Bronchial epithelial cell (primary cell): ENCODE results near the gene ASAP2. TPM values are rescaled to one million over a fixed set of nuclear protein-coding genes. Genes with fewer than 3 reads are reported as not detected.

ENCODE experiments used
- DNase-seq: peaks from one replicate; pipeline ENCODE4 v3.0.0-alpha.2; 2010; ENCODE audit warnings: low read depth
- FAIRE-seq: peaks from 2 replicates; lab custom pipeline; 2011; peaks lifted over from hg19 to GRCh38; lab: Jason Lieb, UNC
- H3K27me3 ChIP-seq: 2 replicates; pipeline ENCODE4 v1.5.1; 2011; ENCODE audit warnings: low read length; ENCODE audit not compliant: control insufficient read depth, insufficient read depth
- H3K36me3 ChIP-seq: 2 replicates; pipeline ENCODE4 v1.5.1; 2011; ENCODE audit warnings: low read length; ENCODE audit not compliant: control insufficient read depth, insufficient read depth
- H3K4me3 ChIP-seq: 2 replicates; pipeline ENCODE4 v1.5.1; 2011; ENCODE audit warnings: mild to moderate bottlenecking, low read depth, low read length, control low read depth
- CTCF ChIP-seq: IDR thresholded peaks from 2 replicates; pipeline ENCODE4 v1.5.1; 2011; ENCODE audit warnings: mild to moderate bottlenecking, moderate library complexity, low read length, control low read depth, inconsistent platforms; ENCODE audit not compliant: insufficient read depth, severe bottlenecking
- total RNA-seq: library from RNA; depleted of rRNA; stranded (reverse); fragments of >200 nt; gene quantifications from 2 replicates; pipeline ENCODE4 v1.2.1, GENCODE V29; 2014

Gene ASAP2
- total RNA-seq, 1 donor from 2014 or later, result 25.5 TPM

GRCh38 chr2:9269295-9269694, 62.7 kb downstream of the ASAP2 start:
- Histone ChIP-seq H3K27me3 (no peaks in the 10 kb centered on the region), H3K4me3 (no peak overlapping the region), H3K36me3 (peaks cover 4% of the 10 kb centered on the region)
- TF ChIP-seq CTCF, result no peak
- FAIRE-seq (no peak), DNase-seq (no peak)

GRCh38 chr2:9269695-9270360, 63.2 kb downstream of the ASAP2 start:
- FAIRE-seq (no peak), DNase-seq (no peak)
- Histone ChIP-seq H3K4me3 (no peak overlapping the region), H3K36me3 (peaks cover 4% of the 10 kb centered on the region), H3K27me3 (no peaks in the 10 kb centered on the region)
- no peak for TF ChIP-seq CTCF

GRCh38 chr2:9271091-9271490, 64.5 kb downstream of the ASAP2 start:
- peaks cover 4% of the 10 kb centered on the region for H3K36me3 ChIP-seq
- H3K27me3 ChIP-seq, result no peaks in the 10 kb centered on the region
- no peak for TF ChIP-seq CTCF
- H3K4me3 ChIP-seq, result no peak overlapping the region
- no peak for FAIRE-seq
- DNase-seq, result no peak

- FAIRE-seq, result no peak
- DNase-seq, result no peak
- TF ChIP-seq CTCF, result no peak
- Histone ChIP-seq H3K27me3 (no peaks in the 10 kb centered on the region), H3K4me3 (no peak overlapping the region), H3K36me3 (peaks cover 2% of the 10 kb centered on the region)
Measured at GRCh38 chr2:9271691-9272090, 65.1 kb downstream of the ASAP2 start.

GRCh38 chr2:9273486-9274130, 67.0 kb downstream of the ASAP2 start:
- H3K4me3 ChIP-seq, result no peak overlapping the region
- TF ChIP-seq CTCF, result no peak
- no peaks in the 10 kb centered on the region for H3K27me3 ChIP-seq
- no peaks in the 10 kb centered on the region for H3K36me3 ChIP-seq
- DNase-seq (no peak), FAIRE-seq (no peak)
